Natural killer cell (primary cell): ENCODE results near the gene IGF1R. TPM values are rescaled to one million over a fixed set of nuclear protein-coding genes. Genes with fewer than 3 reads are reported as not detected.

Experiments used
- ATAC-seq, 3 donors: fragments of 150-1000 bp in 2 of 3; fragments of 200-7000 bp in 1 of 3; cut with Tn5 transposase; 1 replicate in 1 of 3; 2 replicates in 2 of 3; pipeline ENCODE4 v1.10.0; 2021; ENCODE audit warnings: mild to moderate bottlenecking in 2 of 3, moderate library complexity in 2 of 3
- DNase-seq, 2 donors: peaks; one replicate each; pipeline versions ENCODE4 v3.0.0 to v3.0.0-alpha.2; 2013 to 2021; ENCODE audit warnings: mixed read lengths in 1 of 2
- H3K27ac ChIP-seq: one replicate; pipeline ENCODE4 v1.5.1; 2013; ENCODE audit warnings: mild to moderate bottlenecking, low read length
- H3K27me3 ChIP-seq: one replicate; pipeline ENCODE4 v1.6.1; 2013; ENCODE audit warnings: low read length; ENCODE audit not compliant: control insufficient read depth, insufficient read depth
- H3K36me3 ChIP-seq: one replicate; pipeline ENCODE4 v1.6.1; 2013; ENCODE audit warnings: low read length; ENCODE audit not compliant: control insufficient read depth, insufficient read depth
- H3K4me1 ChIP-seq: one replicate; pipeline ENCODE4 v1.6.1; 2013; ENCODE audit warnings: low read length; ENCODE audit not compliant: control insufficient read depth, insufficient read depth
- H3K4me3 ChIP-seq: one replicate; pipeline ENCODE4 v1.5.1; 2013; ENCODE audit warnings: low read length
- H3K9me3 ChIP-seq: one replicate; pipeline ENCODE4 v1.6.1; 2013; ENCODE audit warnings: low read length; ENCODE audit not compliant: control insufficient read depth, insufficient read depth
- H3K27ac Mint-ChIP-seq, 2 donors: one replicate each; pipeline ENCODE4 v1.8.0; 2022; ENCODE audit warnings: mild to moderate bottlenecking in 2 of 2, mixed read lengths in 2 of 2, moderate library complexity in 1 of 2
- H3K27me3 Mint-ChIP-seq, 2 donors: one replicate each; pipeline ENCODE4 v1.8.0; 2022; ENCODE audit warnings: low read depth in 2 of 2, mixed read lengths in 2 of 2
- H3K36me3 Mint-ChIP-seq: one replicate; pipeline ENCODE4 v1.8.0; 2022; ENCODE audit warnings: mixed read lengths
- H3K4me1 Mint-ChIP-seq, 2 donors: one replicate each; pipeline ENCODE4 v1.8.0; 2022; ENCODE audit warnings: mixed read lengths in 2 of 2
- H3K4me3 Mint-ChIP-seq: one replicate; pipeline ENCODE4 v1.8.0; 2022; ENCODE audit warnings: mild to moderate bottlenecking, moderate library complexity, mixed read lengths
- H3K9me3 Mint-ChIP-seq, 2 donors: one replicate each; pipeline ENCODE4 v1.8.0; 2022; ENCODE audit warnings: mixed read lengths in 2 of 2
- CTCF ChIP-seq: fragments of 200-600 bp; IDR thresholded peaks from one replicate; pipeline ENCODE4 v1.8.0; 2022; ENCODE audit warnings: antibody characterized with exemption
- WGBS: methylation state at CpG from one replicate; pipeline ENCODE4 v1.1.7; 2013; ENCODE audit warnings: missing lambda C conversion rate; ENCODE audit not compliant: insufficient coverage; 5-methylcytosine and 5-hydroxymethylcytosine counted together
- intact Hi-C: fragments of 100-400 bp; cut with micrococcal nuclease; formaldehyde crosslinking; loops from one replicate; pipeline ENCODE4 v1.14.2; 2022
- total RNA-seq, 4 donors: library from RNA; stranded (reverse); fragments of 120-200 nt in 1 of 4; gene quantifications; one replicate each; pipeline versions ENCODE4 v1.2.3 to v1.2.4, GENCODE V29; 2013 to 2022

IGF1R gene
- total RNA-seq, 3 donors from 2014 or later (not counting 1 experiment from before 2014, with no cell fraction given) = 47.3 to 50.7 (median 49.0) TPM

GRCh38 chr15:98876451-98877369 is 228.4 kb downstream of the IGF1R start:
- Mint-ChIP-seq H3K9me3 (no peaks in the 10 kb centered on the region), H3K4me1 (peaks cover 15 to 21% of the 10 kb centered on the region in 2 donors), H3K4me3 (no peak overlapping the region), H3K27me3 (no peaks in the 10 kb centered on the region), H3K27ac (no peak overlapping the region), H3K36me3 (no peaks in the 10 kb centered on the region)
- H3K4me3 ChIP-seq = no peak overlapping the region
- H3K27me3 ChIP-seq = no peaks in the 10 kb centered on the region
- H3K4me1 ChIP-seq = peaks cover 11% of the 10 kb centered on the region
- WGBS = 96% methylated on average over 5 of the region's 5 CpGs
- H3K36me3 ChIP-seq = no peaks in the 10 kb centered on the region
- no peak for TF ChIP-seq CTCF
- H3K9me3 ChIP-seq = no peaks in the 10 kb centered on the region
- ATAC-seq (no peak), DNase-seq (no peak)
- intact Hi-C loops = no loop called here
- H3K27ac ChIP-seq = no peak overlapping the region

GRCh38 chr15:98878172-98878571 is 229.8 kb downstream of the IGF1R start:
- no peaks in the 10 kb centered on the region for H3K27me3 Mint-ChIP-seq
- 82% methylated on average over 2 of the region's 3 CpGs for WGBS
- no peak overlapping the region for H3K4me3 Mint-ChIP-seq
- intact Hi-C loops = no loop called here
- H3K27me3 ChIP-seq = no peaks in the 10 kb centered on the region
- no peak overlapping the region for H3K4me3 ChIP-seq
- ATAC-seq (no peak), DNase-seq (no peak)
- H3K9me3 Mint-ChIP-seq = no peaks in the 10 kb centered on the region
- no peaks in the 10 kb centered on the region for H3K9me3 ChIP-seq
- no peak overlapping the region for H3K27ac Mint-ChIP-seq
- no peaks in the 10 kb centered on the region for H3K36me3 ChIP-seq
- peaks cover 11% of the 10 kb centered on the region for H3K4me1 ChIP-seq
- H3K36me3 Mint-ChIP-seq = no peaks in the 10 kb centered on the region
- no peak overlapping the region for H3K27ac ChIP-seq
- TF ChIP-seq CTCF = no peak
- H3K4me1 Mint-ChIP-seq = peaks cover 19 to 24% of the 10 kb centered on the region in 2 donors

- Mint-ChIP-seq H3K4me1 (peaks cover 12 to 17% of the 10 kb centered on the region in 2 donors), H3K27me3 (no peaks in the 10 kb centered on the region), H3K36me3 (no peaks in the 10 kb centered on the region), H3K9me3 (no peaks in the 10 kb centered on the region), H3K27ac (no peak overlapping the region), H3K4me3 (no peak overlapping the region)
- no peak for TF ChIP-seq CTCF
- WGBS = 88% methylated on average over 12 of the region's 14 CpGs
- no peak for ATAC-seq
- H3K27ac ChIP-seq = no peak overlapping the region
- intact Hi-C loops = no loop called here
- H3K27me3 ChIP-seq = no peaks in the 10 kb centered on the region
- no peak for DNase-seq
- no peak overlapping the region for H3K4me3 ChIP-seq
- no peaks in the 10 kb centered on the region for H3K9me3 ChIP-seq
- no peaks in the 10 kb centered on the region for H3K36me3 ChIP-seq
- H3K4me1 ChIP-seq = peaks cover 9% of the 10 kb centered on the region
Measured at GRCh38 chr15:98878862-98879261, 230.5 kb downstream of the IGF1R start.
